ENCODE measurements around the gene ATP6V0D1.

DNA sequence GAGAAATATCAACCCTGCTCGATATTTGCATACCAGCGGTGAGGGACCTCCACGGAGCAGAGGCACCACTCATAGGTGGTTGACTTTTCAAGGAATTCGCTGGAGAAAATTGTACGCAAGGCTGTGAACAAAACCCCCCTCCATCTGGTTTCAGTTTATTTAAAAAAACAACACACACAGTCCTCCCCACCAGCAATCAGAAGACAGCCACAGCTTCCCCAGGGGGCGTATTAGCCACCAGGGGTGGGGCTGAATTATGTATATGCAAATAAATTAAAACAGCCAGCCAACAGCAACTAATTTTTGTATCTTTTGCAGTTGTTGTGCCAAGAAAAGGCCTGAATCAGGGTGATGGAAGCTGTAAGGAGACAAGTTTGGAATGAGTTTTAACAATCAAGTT is 55.9 kb downstream of the ATP6V0D1 start:
- TF ChIP-seq POLR2A (IDR thresholded peaks at IDR 0.05; ENCODE audit: low read length), result no peak
- TF ChIP-seq GATA1 (IDR thresholded peaks at IDR 0.05; ENCODE audit: low read depth, low read length), result no peak

Measured in erythroblast (primary cell).